NCI-H2196 treated with DMSO at 0.1 percent for 48 hours (cell line): ENCODE measurements around the gene EHD2.
"Not testable (repeated sequence)": the region's sequence is repeated elsewhere in the genome, so short reads cannot be mapped to it uniquely, and the experiment has no call there.

ENCODE experiments used
- DNase-seq: peaks from one replicate; lab custom pipeline; 2025; ENCODE audit not compliant: unreplicated experiment; lab: John Stamatoyannopoulos, UW

The EHD2 gene

GRCh38 chr19:47713046-47714021 is at the start of gene EHD2:
Gene EHD2 (plus strand): TSS chr19:47713422. CDS start chr19:47716613, 3,191 bp downstream.
- DNase-seq, result no peak

GRCh38 chr19:47663435-47663910 is 49.7 kb upstream of the EHD2 start:
- no peak for DNase-seq

GRCh38 chr19:47663911-47664771 is 49.1 kb upstream of the EHD2 start:
- DNase-seq, result no peak

- not testable (repeated sequence) for DNase-seq
Measured at GRCh38 chr19:47668556-47668955, 44.7 kb upstream of the EHD2 start.

- DNase-seq, result no peak
Measured at GRCh38 chr19:47670736-47671135, 42.5 kb upstream of the EHD2 start.

GRCh38 chr19:47671499-47671898 is 41.7 kb upstream of the EHD2 start:
- no peak for DNase-seq

GRCh38 chr19:47673426-47673825 is 39.8 kb upstream of the EHD2 start:
- no peak for DNase-seq

- no peak for DNase-seq
Measured at GRCh38 chr19:47674548-47674947, 38.7 kb upstream of the EHD2 start.

- no peak for DNase-seq
Measured at GRCh38 chr19:47675271-47675670, 38.0 kb upstream of the EHD2 start.

GRCh38 chr19:47675859-47676258 is 37.4 kb upstream of the EHD2 start:
- DNase-seq, result no peak

GRCh38 chr19:47676811-47677210 is 36.4 kb upstream of the EHD2 start:
- no peak for DNase-seq

GRCh38 chr19:47679251-47679900 is 33.8 kb upstream of the EHD2 start:
- DNase-seq, result no peak

- DNase-seq, result no peak
Measured at GRCh38 chr19:47679922-47680857, 33.0 kb upstream of the EHD2 start.

- DNase-seq, result no peak
Measured at GRCh38 chr19:47680858-47681332, 32.3 kb upstream of the EHD2 start.

GRCh38 chr19:47681388-47681787 is 31.8 kb upstream of the EHD2 start:
- no peak for DNase-seq

- DNase-seq, result no peak
Measured at GRCh38 chr19:47681936-47682335, 31.3 kb upstream of the EHD2 start.

- DNase-seq, result no peak
Measured at GRCh38 chr19:47682939-47683338, 30.3 kb upstream of the EHD2 start.

GRCh38 chr19:47686679-47687450 is 26.4 kb upstream of the EHD2 start:
- no peak for DNase-seq

- no peak for DNase-seq
Measured at GRCh38 chr19:47687906-47688305, 25.3 kb upstream of the EHD2 start.
